Gastrocnemius medialis (tissue), 4 donors: ENCODE measurements around the gene RTL5. TPM values are rescaled to one million over a fixed set of nuclear protein-coding genes. Genes with fewer than 3 reads are reported as not detected.
A peak's percentile ranks its signal among the peaks of the same experiment; 100 is the strongest.

Source experiments
- ATAC-seq, 2 donors: fragments of 150-250 bp; one replicate each; pipeline ENCODE4 v1.9.1; 2016
- DNase-seq, 2 donors: peaks; one replicate each; pipeline ENCODE4 v3.0.0-alpha.2; 2019
- H3K27ac ChIP-seq, 4 donors: fragments of 200-600 bp; sonication (generic); 1 replicate in 1 of 4; 2 replicates in 3 of 4; pipeline ENCODE4 v1.5.1; 2016 to 2018; ENCODE audit warnings: mild to moderate bottlenecking in 2 of 4, moderate library complexity in 1 of 4
- H3K27me3 ChIP-seq, 3 donors: fragments of 200-600 bp; sonication (generic) in 2 of 3; 1 replicate in 1 of 3; 2 replicates in 2 of 3; pipeline versions ENCODE4 v1.5.1 to v1.6.0; 2016 to 2019; ENCODE audit warnings: mild to moderate bottlenecking in 1 of 3, moderate library complexity in 1 of 3
- H3K36me3 ChIP-seq, 2 donors: fragments of 200-600 bp; sonication (generic) in 1 of 2; one replicate each; pipeline ENCODE4 v1.5.1; 2017 to 2018
- H3K4me1 ChIP-seq, 2 donors: fragments of 200-600 bp; sonication (generic) in 1 of 2; one replicate each; pipeline ENCODE4 v1.5.1; 2016 to 2017; ENCODE audit warnings: mild to moderate bottlenecking in 2 of 2
- H3K4me3 ChIP-seq, 4 donors: fragments of 200-600 bp; sonication (generic) in 3 of 4; 1 replicate in 1 of 4; 2 replicates in 3 of 4; pipeline ENCODE4 v1.5.1; 2016 to 2019; ENCODE audit warnings: mild to moderate bottlenecking in 2 of 4
- H3K9me3 ChIP-seq, 3 donors: fragments of 200-600 bp; sonication (generic) in 2 of 3; 1 replicate in 1 of 3; 2 replicates in 2 of 3; pipeline ENCODE4 v1.5.1; 2016 to 2019
- POLR2A ChIP-seq, 2 donors: fragments of 450-650 bp; IDR thresholded peaks; one replicate each; pipeline ENCODE4 v1.6.1; 2017; ENCODE audit warnings: antibody characterized with exemption in 2 of 2, mild to moderate bottlenecking in 2 of 2, moderate library complexity in 2 of 2
- in situ Hi-C, 4 donors: fragments of 200-750 bp; cut with MboI; loops; one replicate each; pipeline versions ENCODE4 v1.15.0 to v1.8.0; 2017; ENCODE audit warnings: low sequenced_read_pairs in 4 of 4
- intact Hi-C: fragments of 100-400 bp; cut with DNase I; formaldehyde crosslinking; loops from one replicate; pipeline ENCODE4 v1.15.1; 2023; ENCODE audit warnings: low total_unique reads
- total RNA-seq, 4 donors: library from RNA; depleted of rRNA; stranded (reverse); fragments of >200 nt; gene quantifications; one replicate each; pipeline versions ENCODE4 v1.1.0 to v1.2.3, GENCODE V29; 2016
- TF ChIP-seq, protein P1 (sequence below), 5 experiments: fragments of 450-650 bp in 3 of 5; fragments of 200-600 bp in 2 of 5; sonication (generic) in 2 of 5; IDR thresholded peaks in 4 of 5; conservative IDR thresholded peaks in 1 of 5; 1 replicate in 4 of 5; 2 replicates in 1 of 5; pipeline ENCODE4 v1.5.1; 2016 to 2019; ENCODE audit warnings: antibody characterized with exemption in 5 of 5, mild to moderate bottlenecking in 3 of 5, moderate library complexity in 3 of 5

RTL5 gene
- total RNA-seq, 4 donors from 2014 or later = 0.44 to 0.71 (median 0.50) TPM

- H3K36me3 ChIP-seq = no peaks in the 10 kb centered on the region
- DNase-seq = no peak
- intact Hi-C loops (no loop called here), in situ Hi-C loops (no loop called here)
- peak overlapping the region in 1 of 4 donors; percentile 27 for H3K27ac ChIP-seq
- ATAC-seq = no peak
- no peaks in the 10 kb centered on the region for H3K4me1 ChIP-seq
- H3K9me3 ChIP-seq = no peaks in the 10 kb centered on the region
- TF ChIP-seq, protein P1, sequence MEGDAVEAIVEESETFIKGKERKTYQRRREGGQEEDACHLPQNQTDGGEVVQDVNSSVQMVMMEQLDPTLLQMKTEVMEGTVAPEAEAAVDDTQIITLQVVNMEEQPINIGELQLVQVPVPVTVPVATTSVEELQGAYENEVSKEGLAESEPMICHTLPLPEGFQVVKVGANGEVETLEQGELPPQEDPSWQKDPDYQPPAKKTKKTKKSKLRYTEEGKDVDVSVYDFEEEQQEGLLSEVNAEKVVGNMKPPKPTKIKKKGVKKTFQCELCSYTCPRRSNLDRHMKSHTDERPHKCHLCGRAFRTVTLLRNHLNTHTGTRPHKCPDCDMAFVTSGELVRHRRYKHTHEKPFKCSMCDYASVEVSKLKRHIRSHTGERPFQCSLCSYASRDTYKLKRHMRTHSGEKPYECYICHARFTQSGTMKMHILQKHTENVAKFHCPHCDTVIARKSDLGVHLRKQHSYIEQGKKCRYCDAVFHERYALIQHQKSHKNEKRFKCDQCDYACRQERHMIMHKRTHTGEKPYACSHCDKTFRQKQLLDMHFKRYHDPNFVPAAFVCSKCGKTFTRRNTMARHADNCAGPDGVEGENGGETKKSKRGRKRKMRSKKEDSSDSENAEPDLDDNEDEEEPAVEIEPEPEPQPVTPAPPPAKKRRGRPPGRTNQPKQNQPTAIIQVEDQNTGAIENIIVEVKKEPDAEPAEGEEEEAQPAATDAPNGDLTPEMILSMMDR (IDR thresholded peaks at IDR 0.05 in 4 of 5, conservative IDR thresholded peaks at IDR 0.05 in 1 of 5) = no peak
- no peak for TF ChIP-seq POLR2A (IDR thresholded peaks at IDR 0.05)
- H3K4me3 ChIP-seq = no peak overlapping the region
- H3K27me3 ChIP-seq = no peaks in the 10 kb centered on the region
Measured at GRCh38 chrX:72114306-72114705, 17.4 kb downstream of the RTL5 start.

DNA sequence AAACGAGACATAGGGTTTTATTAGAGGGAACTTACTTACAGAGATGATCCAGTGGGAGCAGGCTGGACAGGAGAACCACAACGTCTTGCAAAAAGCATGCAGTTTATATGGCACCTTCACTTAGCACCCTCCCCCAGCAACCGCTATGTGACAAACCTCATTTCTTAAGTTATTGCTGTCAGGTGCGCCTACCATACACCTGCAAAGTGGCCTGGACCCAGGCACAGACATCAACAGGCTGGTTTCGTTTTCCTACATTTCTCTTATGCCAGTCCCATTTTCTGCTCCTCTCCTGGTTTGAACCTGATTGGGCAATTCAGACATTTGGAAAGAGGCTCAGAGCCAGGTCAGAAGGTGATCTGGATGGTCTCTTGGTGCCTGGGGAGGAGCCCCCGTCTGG is 18.3 kb downstream of the RTL5 start:
- Histone ChIP-seq H3K27me3 (no peaks in the 10 kb centered on the region), H3K36me3 (no peaks in the 10 kb centered on the region), H3K27ac (no peak overlapping the region), H3K9me3 (no peaks in the 10 kb centered on the region), H3K4me3 (no peak overlapping the region), H3K4me1 (no peaks in the 10 kb centered on the region)
- ATAC-seq = no peak
- in situ Hi-C loops (no loop called here), intact Hi-C loops (no loop called here)
- TF ChIP-seq POLR2A (IDR thresholded peaks at IDR 0.05) = no peak
- TF ChIP-seq, protein P1 (IDR thresholded peaks at IDR 0.05 in 4 of 5, conservative IDR thresholded peaks at IDR 0.05 in 1 of 5) = no peak
- DNase-seq = no peak

- TF ChIP-seq POLR2A (IDR thresholded peaks at IDR 0.05) = no peak
- TF ChIP-seq, protein P1 (IDR thresholded peaks at IDR 0.05 in 4 of 5, conservative IDR thresholded peaks at IDR 0.05 in 1 of 5) = no peak
- intact Hi-C loops (no loop called here), in situ Hi-C loops (no loop called here)
- Histone ChIP-seq H3K9me3 (no peaks in the 10 kb centered on the region), H3K36me3 (no peaks in the 10 kb centered on the region), H3K27ac (no peak overlapping the region), H3K27me3 (no peaks in the 10 kb centered on the region), H3K4me1 (no peaks in the 10 kb centered on the region), H3K4me3 (no peak overlapping the region)
- no peak for DNase-seq
- no peak for ATAC-seq
Measured at GRCh38 chrX:72110876-72111708, 20.6 kb downstream of the RTL5 start.

GRCh38 chrX:72110051-72110875 is 21.5 kb downstream of the RTL5 start:
- Histone ChIP-seq H3K27me3 (no peaks in the 10 kb centered on the region), H3K4me1 (no peaks in the 10 kb centered on the region), H3K36me3 (no peaks in the 10 kb centered on the region), H3K27ac (no peak overlapping the region), H3K9me3 (no peaks in the 10 kb centered on the region), H3K4me3 (no peak overlapping the region)
- ATAC-seq = no peak
- no peak for DNase-seq
- intact Hi-C loops (no loop called here), in situ Hi-C loops (no loop called here)
- TF ChIP-seq, protein P1 (IDR thresholded peaks at IDR 0.05 in 4 of 5, conservative IDR thresholded peaks at IDR 0.05 in 1 of 5) = no peak
- TF ChIP-seq POLR2A (IDR thresholded peaks at IDR 0.05) = no peak
